CD4-positive, alpha-beta memory T cell (primary cell): ENCODE measurements around the gene F8. TPM values are rescaled to one million over a fixed set of nuclear protein-coding genes. Genes with fewer than 3 reads are reported as not detected.

Experiments used
- CTCF ChIA-PET: fragments of 350-600 bp; sonication (Branson Sonifier 250); formaldehyde crosslinking; loops from one replicate; lab custom pipeline; 2021; ENCODE audit warnings: inconsistent platforms; ENCODE audit not compliant: partially characterized antibody; lab: Charles Lee
- POLR2A ChIA-PET: fragments of 350-600 bp; sonication (Branson Sonifier 250); formaldehyde crosslinking; loops from one replicate; lab custom pipeline; 2021; ENCODE audit not compliant: partially characterized antibody; lab: Charles Lee
- DNase-seq, 5 donors: peaks; one replicate each; pipeline versions ENCODE4 v3.0.0 to v3.0.0-alpha.2; 2020 to 2022; ENCODE audit warnings: mixed read lengths in 1 of 5
- H3K27ac ChIP-seq: one replicate; pipeline ENCODE4 v1.7.0; 2013; ENCODE audit warnings: low read depth, low read length
- H3K27me3 ChIP-seq: 2 replicates; pipeline ENCODE4 v1.7.0; 2013; ENCODE audit warnings: mild to moderate bottlenecking, low read length, moderate library complexity; ENCODE audit not compliant: insufficient read depth
- H3K36me3 ChIP-seq: 2 replicates; pipeline ENCODE4 v1.7.0; 2013; ENCODE audit warnings: mild to moderate bottlenecking, low read length, moderate library complexity; ENCODE audit not compliant: insufficient read depth
- H3K4me1 ChIP-seq: 2 replicates; pipeline ENCODE4 v1.7.0; 2013; ENCODE audit warnings: mild to moderate bottlenecking, low read length, moderate library complexity; ENCODE audit not compliant: insufficient read depth
- H3K4me3 ChIP-seq, 2 donors: one replicate each; pipeline ENCODE4 v1.7.0; 2013; ENCODE audit warnings: low read length in 2 of 2, mild to moderate bottlenecking in 1 of 2
- H3K9me3 ChIP-seq, 2 donors: one replicate each; pipeline ENCODE4 v1.7.0; 2013; ENCODE audit warnings: low read length in 2 of 2, control low read depth in 1 of 2; ENCODE audit not compliant: control insufficient read depth in 1 of 2
- H3K27ac Mint-ChIP-seq, 7 donors: one replicate each; pipeline ENCODE4 v1.8.0; 2020 to 2021; ENCODE audit warnings: mixed read lengths in 7 of 7, mild to moderate bottlenecking in 6 of 7, inconsistent platforms in 3 of 7, moderate library complexity in 3 of 7
- H3K27me3 Mint-ChIP-seq, 2 donors: one replicate each; pipeline ENCODE4 v1.8.0; 2020 to 2021; ENCODE audit warnings: mixed read lengths in 2 of 2
- H3K36me3 Mint-ChIP-seq, 2 donors: one replicate each; pipeline ENCODE4 v1.8.0; 2020 to 2021; ENCODE audit warnings: mixed read lengths in 2 of 2, inconsistent platforms in 1 of 2, mild to moderate bottlenecking in 1 of 2
- H3K4me1 Mint-ChIP-seq, 4 donors: one replicate each; pipeline ENCODE4 v1.8.0; 2020 to 2021; ENCODE audit warnings: mixed read lengths in 4 of 4, mild to moderate bottlenecking in 1 of 4
- H3K4me3 Mint-ChIP-seq, 8 donors: one replicate each; pipeline ENCODE4 v1.8.0; 2020 to 2021; ENCODE audit warnings: mixed read lengths in 8 of 8, mild to moderate bottlenecking in 7 of 8, moderate library complexity in 6 of 8, inconsistent platforms in 3 of 8
- H3K9me3 Mint-ChIP-seq, 8 donors: one replicate each; pipeline ENCODE4 v1.8.0; 2020 to 2021; ENCODE audit warnings: mixed read lengths in 8 of 8, mild to moderate bottlenecking in 5 of 8, inconsistent platforms in 3 of 8, moderate library complexity in 1 of 8
- intact Hi-C: fragments of 100-400 bp; cut with micrococcal nuclease; formaldehyde crosslinking; loops from one replicate; pipeline ENCODE4 v1.15.1; 2023
- polyA plus RNA-seq, 2 donors: library from polyadenylated mRNA; unstranded; fragments of 300-500 nt; fragmentation: Illumina TruSeq; gene quantifications; one replicate each; pipeline ENCODE4 v1.2.3, GENCODE V29; 2021
- total RNA-seq, 2 experiments: library from RNA; stranded (reverse); gene quantifications; one replicate each; pipeline ENCODE4 v1.2.3, GENCODE V29; 2021

Gene F8
- total and polyA plus RNA-seq, 4 experiments from 2014 or later: 2.4 to 7.2 (median 3.7) TPM

GRCh38 chrX:155054255-155054654 is 31.7 kb upstream of the F8 start:
- intact Hi-C loops: no loop called here
- peaks cover 13% of the 10 kb centered on the region for H3K4me1 ChIP-seq
- peaks cover 10 to 26% (median 16%) of the 10 kb centered on the region in 4 donors for H3K4me1 Mint-ChIP-seq

GRCh38 chrX:155053656-155054055 is 31.1 kb upstream of the F8 start:
- ChIA-PET POLR2A (no interaction called here), CTCF (no interaction called here)
- Mint-ChIP-seq H3K4me1 (peaks cover 13 to 26% (median 22%) of the 10 kb centered on the region in 4 donors), H3K27me3 (no peaks in the 10 kb centered on the region), H3K36me3 (peaks cover 0 to 35% of the 10 kb centered on the region in 2 donors), H3K4me3 (no peak overlapping the region), H3K9me3 (peaks cover 0 to 2% (median 0%) of the 10 kb centered on the region in 8 donors), H3K27ac (peak overlapping the region in 4 of 7 donors; percentile 6 to 65 (median 26))
- no peaks in the 10 kb centered on the region for H3K36me3 ChIP-seq
- H3K4me1 ChIP-seq: peaks cover 13% of the 10 kb centered on the region
- H3K27ac ChIP-seq: no peak overlapping the region
- H3K4me3 ChIP-seq: no peak overlapping the region
- H3K9me3 ChIP-seq: no peaks in the 10 kb centered on the region
- DNase-seq: no peak
- H3K27me3 ChIP-seq: no peaks in the 10 kb centered on the region
- intact Hi-C loops: no loop called here

More at GRCh38 chrX:155054255-155054654, 31.7 kb upstream of the F8 start:
- H3K9me3 Mint-ChIP-seq: peaks cover 0 to 2% (median 0%) of the 10 kb centered on the region in 8 donors
- no peaks in the 10 kb centered on the region for H3K27me3 Mint-ChIP-seq
- POLR2A ChIA-PET: no interaction called here
- peaks cover 0 to 30% of the 10 kb centered on the region in 2 donors for H3K36me3 Mint-ChIP-seq
- CTCF ChIA-PET: no interaction called here
- H3K4me3 ChIP-seq: no peak overlapping the region
- no peak overlapping the region for H3K27ac Mint-ChIP-seq
- no peak overlapping the region for H3K4me3 Mint-ChIP-seq
- H3K27ac ChIP-seq: no peak overlapping the region
- H3K36me3 ChIP-seq: no peaks in the 10 kb centered on the region
- no peak for DNase-seq
- H3K27me3 ChIP-seq: no peaks in the 10 kb centered on the region
- no peaks in the 10 kb centered on the region for H3K9me3 ChIP-seq

GRCh38 chrX:155052738-155053498 is 30.4 kb upstream of the F8 start:
- Histone ChIP-seq H3K9me3 (no peaks in the 10 kb centered on the region), H3K27me3 (no peaks in the 10 kb centered on the region), H3K4me3 (no peak overlapping the region), H3K27ac (no peak overlapping the region), H3K4me1 (peaks cover 13% of the 10 kb centered on the region), H3K36me3 (no peaks in the 10 kb centered on the region)
- Mint-ChIP-seq H3K27me3 (no peaks in the 10 kb centered on the region), H3K36me3 (peaks cover 0 to 36% of the 10 kb centered on the region in 2 donors), H3K9me3 (peaks cover 0 to 2% (median 0%) of the 10 kb centered on the region in 8 donors), H3K4me3 (no peak overlapping the region), H3K27ac (peak overlapping the region in 2 of 7 donors; percentile 63 to 69), H3K4me1 (peaks cover 13 to 25% (median 20%) of the 10 kb centered on the region in 4 donors)
- DNase-seq: no peak
- CTCF ChIA-PET: no interaction called here
- intact Hi-C loops: no loop called here
- POLR2A ChIA-PET: no interaction called here

- peak; percentile 43 to 48 (median 45) for DNase-seq
- Mint-ChIP-seq H3K27me3 (no peaks in the 10 kb centered on the region), H3K4me3 (no peak overlapping the region), H3K27ac (peak overlapping the region in 1 of 7 donors; percentile 59), H3K36me3 (peaks cover 0 to 52% of the 10 kb centered on the region in 2 donors), H3K9me3 (no peaks in the 10 kb centered on the region), H3K4me1 (peaks cover 6 to 9% (median 8%) of the 10 kb centered on the region in 4 donors)
- ChIA-PET POLR2A (no interaction called here), CTCF (interaction anchor here (1.2 to 1.6 kb wide), 3 partner anchors 8 to 26 kb away, joined by 5 read pairs; no protein-coding TSS in a partner anchor)
- intact Hi-C loops: no loop called here
- Histone ChIP-seq H3K27ac (no peak overlapping the region), H3K27me3 (no peaks in the 10 kb centered on the region), H3K36me3 (no peaks in the 10 kb centered on the region), H3K9me3 (no peaks in the 10 kb centered on the region), H3K4me1 (no peaks in the 10 kb centered on the region), H3K4me3 (no peak overlapping the region)
Measured at GRCh38 chrX:155048977-155049619, 26.6 kb upstream of the F8 start.

GRCh38 chrX:155046811-155047528 is 24.4 kb upstream of the F8 start:
- no peaks in the 10 kb centered on the region for H3K9me3 ChIP-seq
- no peak overlapping the region for H3K4me3 Mint-ChIP-seq
- ChIA-PET POLR2A (no interaction called here), CTCF (no interaction called here)
- no peaks in the 10 kb centered on the region for H3K4me1 ChIP-seq
- no peaks in the 10 kb centered on the region for H3K9me3 Mint-ChIP-seq
- H3K27me3 ChIP-seq: no peaks in the 10 kb centered on the region
- no peak overlapping the region for H3K4me3 ChIP-seq
- no peaks in the 10 kb centered on the region for H3K27me3 Mint-ChIP-seq
- no peak overlapping the region for H3K27ac Mint-ChIP-seq
- peaks cover 0 to 9% (median 8%) of the 10 kb centered on the region in 4 donors for H3K4me1 Mint-ChIP-seq
- no peak overlapping the region for H3K27ac ChIP-seq
- intact Hi-C loops: no loop called here
- no peak for DNase-seq
- H3K36me3 ChIP-seq: no peaks in the 10 kb centered on the region
- H3K36me3 Mint-ChIP-seq: peaks cover 0 to 40% of the 10 kb centered on the region in 2 donors

GRCh38 chrX:155046129-155046810 is 23.7 kb upstream of the F8 start:
- no peak for DNase-seq
- no peaks in the 10 kb centered on the region for H3K9me3 ChIP-seq
- peaks cover 0 to 9% (median 8%) of the 10 kb centered on the region in 4 donors for H3K4me1 Mint-ChIP-seq
- H3K4me3 ChIP-seq: no peak overlapping the region
- no peaks in the 10 kb centered on the region for H3K9me3 Mint-ChIP-seq
- intact Hi-C loops: no loop called here
- CTCF ChIA-PET: no interaction called here
- H3K27ac ChIP-seq: no peak overlapping the region
- H3K36me3 Mint-ChIP-seq: peaks cover 0 to 34% of the 10 kb centered on the region in 2 donors
- H3K4me1 ChIP-seq: no peaks in the 10 kb centered on the region
- H3K4me3 Mint-ChIP-seq: no peak overlapping the region
- H3K27me3 Mint-ChIP-seq: no peaks in the 10 kb centered on the region
- POLR2A ChIA-PET: no interaction called here
- H3K27me3 ChIP-seq: no peaks in the 10 kb centered on the region
- peak overlapping the region in 2 of 7 donors; percentile 7 to 70 for H3K27ac Mint-ChIP-seq
- H3K36me3 ChIP-seq: no peaks in the 10 kb centered on the region
